Measurements from ENCODE around the gene ATP2A1. TPM values are rescaled to one million over a fixed set of nuclear protein-coding genes. Genes with fewer than 3 reads are reported as not detected.

ATP2A1 gene
- total RNA-seq, 1 experiment from 2014 or later = 3.0 TPM

DNA sequence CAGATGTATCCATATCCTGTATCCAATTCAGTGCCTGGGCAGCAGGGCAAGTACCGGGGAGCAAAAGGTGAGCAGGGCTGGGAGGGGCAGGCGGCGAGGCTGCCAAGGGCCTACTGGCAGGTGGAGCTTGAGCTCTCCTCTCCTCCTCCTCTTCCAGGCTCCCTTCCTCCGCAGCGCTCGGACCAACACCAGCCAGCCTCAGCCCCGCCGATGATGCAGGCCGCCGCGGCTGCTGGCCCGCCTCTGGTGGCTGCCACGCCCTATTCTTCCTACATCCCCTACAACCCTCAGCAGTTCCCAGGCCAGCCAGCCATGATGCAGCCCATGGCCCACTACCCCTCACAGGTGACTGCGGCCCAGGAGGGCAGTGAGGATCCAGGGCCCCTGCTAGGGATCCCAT, 43.9 kb upstream of the ATP2A1 start:
- TF ChIP-seq EZH2 (IDR thresholded peaks at IDR 0.05; ENCODE audit: borderline replicate concordance, low read depth, low read length, poor library complexity, severe bottlenecking) = no peak
- TF ChIP-seq, protein P1, sequence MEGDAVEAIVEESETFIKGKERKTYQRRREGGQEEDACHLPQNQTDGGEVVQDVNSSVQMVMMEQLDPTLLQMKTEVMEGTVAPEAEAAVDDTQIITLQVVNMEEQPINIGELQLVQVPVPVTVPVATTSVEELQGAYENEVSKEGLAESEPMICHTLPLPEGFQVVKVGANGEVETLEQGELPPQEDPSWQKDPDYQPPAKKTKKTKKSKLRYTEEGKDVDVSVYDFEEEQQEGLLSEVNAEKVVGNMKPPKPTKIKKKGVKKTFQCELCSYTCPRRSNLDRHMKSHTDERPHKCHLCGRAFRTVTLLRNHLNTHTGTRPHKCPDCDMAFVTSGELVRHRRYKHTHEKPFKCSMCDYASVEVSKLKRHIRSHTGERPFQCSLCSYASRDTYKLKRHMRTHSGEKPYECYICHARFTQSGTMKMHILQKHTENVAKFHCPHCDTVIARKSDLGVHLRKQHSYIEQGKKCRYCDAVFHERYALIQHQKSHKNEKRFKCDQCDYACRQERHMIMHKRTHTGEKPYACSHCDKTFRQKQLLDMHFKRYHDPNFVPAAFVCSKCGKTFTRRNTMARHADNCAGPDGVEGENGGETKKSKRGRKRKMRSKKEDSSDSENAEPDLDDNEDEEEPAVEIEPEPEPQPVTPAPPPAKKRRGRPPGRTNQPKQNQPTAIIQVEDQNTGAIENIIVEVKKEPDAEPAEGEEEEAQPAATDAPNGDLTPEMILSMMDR (conservative IDR thresholded peaks at IDR 0.05; ENCODE audit: low read depth, low read length) = no peak
- H3K4me1 ChIP-seq (ENCODE audit: insufficient read depth, low read length, poor library complexity, severe bottlenecking) = no peaks in the 10 kb centered on the region
- no peaks in the 10 kb centered on the region for H3K9me3 ChIP-seq (ENCODE audit: low read depth, low read length, poor library complexity, severe bottlenecking)
- H3K27ac ChIP-seq (ENCODE audit: low read depth, low read length, poor library complexity, severe bottlenecking) = no peak overlapping the region
- ChIA-PET POLR2A (ENCODE audit: low non-redundant PET) (no interaction called here), CTCF (no interaction called here)
- intact Hi-C loops (cut with micrococcal nuclease; ENCODE audit: unreplicated experiment) = no loop called here
- H3K36me3 ChIP-seq (ENCODE audit: insufficient read depth, low read length, poor library complexity, severe bottlenecking) = peaks cover 91% of the 10 kb centered on the region
- no peak overlapping the region for H3K4me3 ChIP-seq (ENCODE audit: low read depth, low read length, poor library complexity, severe bottlenecking)
- H3K27me3 ChIP-seq (replicated peaks; ENCODE audit: insufficient read depth, low read depth, low read length, poor library complexity) = no peaks in the 10 kb centered on the region
- BruUV-seq (replicated peaks) = no TSS peak
- DNase-seq (ENCODE audit: low spot score) = no peak

DNA sequence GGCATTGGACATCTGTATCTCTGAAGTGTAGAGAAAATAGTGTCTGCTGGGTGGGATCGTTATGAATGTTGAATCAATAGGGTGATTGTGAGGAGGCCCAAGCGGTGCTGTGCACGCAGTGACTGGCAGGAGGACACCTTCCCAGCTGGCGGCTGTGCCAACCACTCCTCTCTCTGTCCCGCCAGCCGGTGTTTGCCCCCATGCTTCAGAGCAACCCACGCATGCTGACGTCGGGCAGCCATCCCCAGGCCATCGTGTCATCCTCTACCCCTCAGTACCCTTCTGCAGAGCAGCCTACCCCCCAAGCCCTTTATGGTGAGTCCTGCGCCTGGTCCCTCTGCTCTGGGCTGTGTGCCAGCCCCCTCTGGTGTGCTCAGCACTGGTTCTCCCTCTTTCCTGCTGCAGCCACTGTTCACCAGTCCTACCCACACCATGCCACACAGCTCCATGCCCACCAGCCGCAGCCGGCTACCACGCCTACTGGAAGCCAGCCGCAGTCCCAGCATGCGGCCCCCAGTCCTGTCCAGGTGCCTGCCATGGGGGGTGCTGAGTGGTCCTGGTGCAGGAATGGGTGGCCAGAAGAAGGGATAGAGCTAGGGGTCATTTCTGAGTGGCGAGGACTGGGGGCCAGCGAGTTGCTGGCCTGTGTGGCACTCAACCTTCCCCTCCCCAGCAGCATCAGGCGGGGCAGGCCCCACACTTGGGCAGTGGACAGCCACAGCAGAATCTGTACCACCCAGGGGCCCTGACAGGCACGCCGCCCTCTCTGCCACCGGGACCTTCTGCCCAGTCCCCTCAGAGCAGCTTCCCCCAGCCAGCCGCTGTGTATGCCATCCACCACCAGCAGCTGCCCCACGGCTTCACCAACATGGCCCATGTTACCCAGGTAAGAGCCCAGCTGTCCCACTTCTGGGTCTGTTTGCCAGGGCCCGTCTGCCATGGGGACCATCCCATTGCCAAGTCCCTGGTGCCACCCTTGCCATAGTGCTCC, 43.1 kb upstream of the ATP2A1 start:
- POLR2A ChIA-PET (ENCODE audit: low non-redundant PET) = interaction anchor here (0.6 to 0.7 kb wide), 2 partner anchors 8 to 96 kb away, joined by 3 to 4 read pairs; no protein-coding TSS in a partner anchor
- Histone ChIP-seq H3K36me3 (ENCODE audit: insufficient read depth, low read length, poor library complexity, severe bottlenecking) (peaks cover 83% of the 10 kb centered on the region), H3K4me3 (ENCODE audit: low read depth, low read length, poor library complexity, severe bottlenecking) (no peak overlapping the region), H3K4me1 (ENCODE audit: insufficient read depth, low read length, poor library complexity, severe bottlenecking) (no peaks in the 10 kb centered on the region), H3K27ac (ENCODE audit: low read depth, low read length, poor library complexity, severe bottlenecking) (no peak overlapping the region), H3K27me3 (replicated peaks; ENCODE audit: insufficient read depth, low read depth, low read length, poor library complexity) (no peaks in the 10 kb centered on the region), H3K9me3 (ENCODE audit: low read depth, low read length, poor library complexity, severe bottlenecking) (no peaks in the 10 kb centered on the region)
- no peak for DNase-seq (ENCODE audit: low spot score)
- TF ChIP-seq EZH2 (IDR thresholded peaks at IDR 0.05; ENCODE audit: borderline replicate concordance, low read depth, low read length, poor library complexity, severe bottlenecking) = no peak
- TF ChIP-seq, protein P1 (conservative IDR thresholded peaks at IDR 0.05; ENCODE audit: low read depth, low read length) = no peak
- no TSS peak for BruUV-seq (replicated peaks)
- CTCF ChIA-PET = no interaction called here
- intact Hi-C loops (cut with micrococcal nuclease; ENCODE audit: unreplicated experiment) = no loop called here

DNA sequence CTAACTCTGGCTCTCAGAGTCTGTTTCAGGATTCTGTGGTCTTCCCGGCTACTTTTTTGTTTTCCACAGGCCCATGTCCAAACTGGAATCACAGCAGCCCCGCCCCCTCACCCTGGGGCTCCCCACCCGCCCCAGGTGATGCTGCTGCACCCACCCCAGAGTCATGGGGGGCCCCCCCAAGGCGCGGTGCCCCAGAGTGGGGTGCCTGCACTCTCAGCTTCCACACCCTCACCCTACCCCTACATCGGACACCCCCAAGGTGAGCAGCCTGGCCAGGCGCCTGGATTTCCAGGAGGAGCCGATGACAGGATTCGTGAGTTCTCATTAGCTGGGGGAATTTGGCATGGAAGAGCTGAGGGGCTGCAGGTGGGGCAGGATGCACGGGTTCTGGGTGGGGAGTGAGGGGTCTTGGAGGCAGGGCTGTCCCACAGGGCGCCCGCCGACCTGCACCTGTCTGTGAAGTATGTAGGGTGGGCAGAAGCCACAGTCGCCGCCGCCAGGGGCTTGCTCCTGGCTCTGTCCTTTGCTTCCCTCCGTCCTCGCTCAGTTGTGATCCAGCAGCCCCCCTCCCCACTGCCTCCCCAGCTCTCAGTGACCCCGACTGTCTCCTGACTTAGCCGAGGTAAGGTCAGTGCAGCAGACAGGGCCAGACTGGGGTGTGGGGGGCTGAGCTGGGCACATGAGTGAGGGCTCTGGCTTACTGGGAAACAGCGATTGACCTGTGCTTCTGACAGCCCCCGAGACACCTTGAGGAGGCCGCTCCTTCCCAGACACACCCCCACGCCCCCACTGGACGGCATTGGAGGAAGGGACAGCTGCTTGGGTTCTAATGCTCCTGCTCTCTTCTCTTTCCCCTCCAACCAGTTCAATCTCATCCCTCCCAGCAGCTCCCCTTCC, 42.2 kb upstream of the ATP2A1 start:
- H3K27me3 ChIP-seq (replicated peaks; ENCODE audit: insufficient read depth, low read depth, low read length, poor library complexity) = no peaks in the 10 kb centered on the region
- H3K36me3 ChIP-seq (ENCODE audit: insufficient read depth, low read length, poor library complexity, severe bottlenecking) = peaks cover 73% of the 10 kb centered on the region
- no peak overlapping the region for H3K4me3 ChIP-seq (ENCODE audit: low read depth, low read length, poor library complexity, severe bottlenecking)
- H3K9me3 ChIP-seq (ENCODE audit: low read depth, low read length, poor library complexity, severe bottlenecking) = no peaks in the 10 kb centered on the region
- DNase-seq (ENCODE audit: low spot score) = no peak
- ChIA-PET POLR2A (ENCODE audit: low non-redundant PET) (interaction anchor here (0.7 kb wide), 1 partner anchor 9 kb away, joined by 3 read pairs; no protein-coding TSS in a partner anchor), CTCF (no interaction called here)
- TF ChIP-seq, protein P1 (conservative IDR thresholded peaks at IDR 0.05; ENCODE audit: low read depth, low read length) = no peak
- no peak for TF ChIP-seq EZH2 (IDR thresholded peaks at IDR 0.05; ENCODE audit: borderline replicate concordance, low read depth, low read length, poor library complexity, severe bottlenecking)
- intact Hi-C loops (cut with micrococcal nuclease; ENCODE audit: unreplicated experiment) = no loop called here
- H3K27ac ChIP-seq (ENCODE audit: low read depth, low read length, poor library complexity, severe bottlenecking) = no peak overlapping the region
- no TSS peak for BruUV-seq (replicated peaks)
- no peaks in the 10 kb centered on the region for H3K4me1 ChIP-seq (ENCODE audit: insufficient read depth, low read length, poor library complexity, severe bottlenecking)

Data from A673 (cell line).